ENCODE measurements around the gene ITGAX.

DNA sequence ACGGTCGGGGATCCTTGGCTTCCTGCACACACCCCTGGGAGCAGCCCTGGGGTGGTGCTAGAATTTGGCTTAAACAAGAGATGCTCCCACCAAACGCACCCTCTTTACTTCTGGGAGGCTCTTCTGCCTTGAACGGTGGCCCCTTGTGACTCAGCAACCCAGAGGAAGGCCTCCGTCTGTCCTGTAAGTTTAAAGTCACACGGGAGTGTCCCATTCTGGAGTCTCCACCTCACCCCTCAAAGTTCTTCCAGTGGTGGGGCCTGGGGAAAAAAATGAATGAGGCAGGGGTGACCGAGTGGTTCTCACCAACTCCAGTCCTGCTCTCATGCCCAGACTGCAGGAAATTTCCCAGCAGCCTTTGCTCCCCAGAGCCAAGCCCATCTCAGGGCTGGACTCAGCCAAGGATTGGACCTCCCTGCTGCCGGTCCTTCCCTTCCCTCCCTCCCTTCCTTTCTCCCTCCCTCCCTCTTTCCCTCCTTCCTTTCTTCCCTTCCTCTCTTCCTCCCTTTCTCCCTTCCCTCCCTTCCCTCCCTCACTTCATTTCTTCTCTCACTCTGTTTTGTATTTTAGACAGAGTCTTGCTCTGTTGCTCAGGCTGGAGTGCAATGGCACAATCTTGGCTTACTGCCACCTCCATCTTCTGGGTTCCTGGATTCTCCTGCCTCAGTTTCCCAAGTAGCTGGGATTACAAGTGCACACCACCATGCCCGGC lies 49.5 kb downstream of the ITGAX start:
- TF ChIP-seq, protein P1, sequence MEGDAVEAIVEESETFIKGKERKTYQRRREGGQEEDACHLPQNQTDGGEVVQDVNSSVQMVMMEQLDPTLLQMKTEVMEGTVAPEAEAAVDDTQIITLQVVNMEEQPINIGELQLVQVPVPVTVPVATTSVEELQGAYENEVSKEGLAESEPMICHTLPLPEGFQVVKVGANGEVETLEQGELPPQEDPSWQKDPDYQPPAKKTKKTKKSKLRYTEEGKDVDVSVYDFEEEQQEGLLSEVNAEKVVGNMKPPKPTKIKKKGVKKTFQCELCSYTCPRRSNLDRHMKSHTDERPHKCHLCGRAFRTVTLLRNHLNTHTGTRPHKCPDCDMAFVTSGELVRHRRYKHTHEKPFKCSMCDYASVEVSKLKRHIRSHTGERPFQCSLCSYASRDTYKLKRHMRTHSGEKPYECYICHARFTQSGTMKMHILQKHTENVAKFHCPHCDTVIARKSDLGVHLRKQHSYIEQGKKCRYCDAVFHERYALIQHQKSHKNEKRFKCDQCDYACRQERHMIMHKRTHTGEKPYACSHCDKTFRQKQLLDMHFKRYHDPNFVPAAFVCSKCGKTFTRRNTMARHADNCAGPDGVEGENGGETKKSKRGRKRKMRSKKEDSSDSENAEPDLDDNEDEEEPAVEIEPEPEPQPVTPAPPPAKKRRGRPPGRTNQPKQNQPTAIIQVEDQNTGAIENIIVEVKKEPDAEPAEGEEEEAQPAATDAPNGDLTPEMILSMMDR (IDR thresholded peaks at IDR 0.05 in 8 of 11, conservative IDR thresholded peaks at IDR 0.05 in 3 of 11) = no peak
- TF ChIP-seq POLR2AphosphoS5 (IDR thresholded peaks at IDR 0.05) (no peak), POLR2A (IDR thresholded peaks at IDR 0.05) (no peak)
